OCI-M1 (cell line): ENCODE results near the gene ZNF462.

ENCODE experiments used
- DNase-seq: peaks from one replicate; lab custom pipeline; 2025; lab: John Stamatoyannopoulos, UW

Gene ZNF462

DNA sequence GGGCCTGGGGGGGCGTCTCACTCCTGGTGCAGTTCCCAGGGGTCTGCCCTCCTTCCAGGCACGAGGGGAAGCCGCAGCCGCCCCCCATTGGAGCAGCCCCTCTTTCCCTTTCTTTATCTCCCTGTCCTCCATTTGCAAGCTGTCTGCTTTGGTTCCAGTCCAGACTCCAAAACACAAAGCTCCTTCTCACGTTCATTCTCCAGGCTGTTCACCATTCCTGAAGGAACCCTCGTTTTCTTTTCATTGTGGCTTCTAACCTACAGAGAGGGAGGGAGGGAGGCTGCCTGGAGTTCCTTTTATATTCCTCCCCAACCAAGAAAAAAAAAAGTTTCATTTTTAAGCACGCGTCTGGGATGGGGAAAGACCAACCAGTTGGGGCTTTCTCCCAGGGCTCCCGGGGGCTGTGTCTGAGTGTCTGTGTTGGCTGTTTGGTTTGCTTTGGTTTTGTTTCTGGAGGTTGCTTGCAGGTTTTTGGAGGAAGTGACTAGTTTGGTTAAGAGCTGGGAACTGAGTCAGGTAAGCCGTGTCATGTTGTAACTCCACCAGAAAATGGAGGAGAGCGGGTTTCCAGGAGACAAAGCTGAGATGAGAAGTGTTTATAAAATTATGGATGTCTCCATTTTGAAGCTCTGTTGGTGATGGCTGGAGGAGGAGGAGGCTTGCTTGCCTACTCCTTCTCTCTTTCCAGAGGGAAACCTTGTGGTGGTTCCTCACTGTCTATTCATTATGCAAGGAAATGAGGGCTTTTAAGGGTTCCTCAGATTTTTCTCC is 1.6 kb downstream of the ZNF462 start:
- DNase-seq: peak; percentile 56

- no peak for DNase-seq
These were observed 3.3 kb downstream of the ZNF462 start for GRCh38 chr9:106866243-106866642.

- DNase-seq: no peak
These were observed 4.3 kb downstream of the ZNF462 start for GRCh38 chr9:106867286-106867685.

DNA sequence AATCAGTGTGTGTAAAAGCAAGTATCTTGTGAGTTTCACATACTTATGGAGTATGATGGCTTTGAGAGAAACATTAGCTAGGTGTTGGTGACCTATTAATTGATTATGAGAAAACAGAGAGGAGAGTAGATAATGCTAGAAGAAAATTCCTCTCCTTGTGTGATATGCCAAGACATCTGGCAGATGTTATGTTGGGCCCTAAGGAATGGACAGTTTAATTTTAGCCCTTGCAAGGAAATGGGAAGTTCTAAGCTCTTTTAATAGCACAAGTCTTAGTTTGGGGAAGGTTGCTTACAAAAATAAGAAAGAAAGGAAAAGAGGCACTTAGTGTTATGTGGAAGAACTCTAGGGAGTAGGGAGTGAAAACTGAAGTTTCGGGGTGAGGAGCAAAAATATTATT is 5.1 kb downstream of the ZNF462 start:
- DNase-seq: no peak

- no peak for DNase-seq
These were observed 5.6 kb downstream of the ZNF462 start for GRCh38 chr9:106868565-106868964.

GRCh38 chr9:106869028-106869427 is 6.1 kb downstream of the ZNF462 start:
- no peak for DNase-seq

DNA sequence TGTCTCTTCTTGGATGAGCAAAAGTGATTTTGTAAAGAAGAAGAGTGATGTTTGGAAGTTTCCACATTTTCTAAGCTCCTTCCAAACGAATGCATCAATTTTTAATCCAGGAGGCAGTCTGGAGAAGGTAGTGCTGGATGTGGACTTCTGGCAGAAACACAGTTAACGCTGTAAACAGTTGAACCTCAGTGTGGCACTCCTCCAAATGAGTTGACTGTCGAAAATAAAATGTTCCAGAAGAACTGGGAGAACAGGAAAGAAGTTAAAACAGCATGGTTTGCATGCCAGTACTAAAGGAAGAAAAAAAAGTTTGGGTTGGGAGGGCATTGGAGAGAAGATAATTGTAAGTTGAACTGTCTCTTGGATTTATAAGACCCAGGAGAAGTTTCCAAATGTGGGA is 6.5 kb downstream of the ZNF462 start:
- DNase-seq: no peak

- no peak for DNase-seq
These were observed 9.7 kb downstream of the ZNF462 start for GRCh38 chr9:106872641-106873040.

GRCh38 chr9:106874031-106874430 is 11.1 kb downstream of the ZNF462 start:
- DNase-seq: no peak

DNA sequence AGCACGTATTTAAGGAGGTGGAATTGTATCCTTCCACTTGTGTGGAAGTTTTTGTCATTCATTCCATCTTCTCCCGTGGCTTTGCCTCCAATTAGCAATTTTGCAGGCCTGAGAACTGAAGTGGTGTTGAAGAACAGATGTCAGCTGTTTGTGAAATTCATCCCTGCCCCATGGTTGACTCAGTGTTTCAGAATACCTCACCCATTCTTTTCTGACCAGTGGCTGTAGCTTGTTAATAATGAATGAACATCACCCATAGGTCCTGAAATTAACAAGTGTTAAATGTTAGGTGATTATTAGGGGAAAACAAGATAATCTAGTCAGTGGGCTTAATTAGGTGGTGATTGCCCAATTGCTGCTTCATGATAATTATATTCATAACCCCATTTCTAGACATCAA is 11.7 kb downstream of the ZNF462 start:
- no peak for DNase-seq

DNA sequence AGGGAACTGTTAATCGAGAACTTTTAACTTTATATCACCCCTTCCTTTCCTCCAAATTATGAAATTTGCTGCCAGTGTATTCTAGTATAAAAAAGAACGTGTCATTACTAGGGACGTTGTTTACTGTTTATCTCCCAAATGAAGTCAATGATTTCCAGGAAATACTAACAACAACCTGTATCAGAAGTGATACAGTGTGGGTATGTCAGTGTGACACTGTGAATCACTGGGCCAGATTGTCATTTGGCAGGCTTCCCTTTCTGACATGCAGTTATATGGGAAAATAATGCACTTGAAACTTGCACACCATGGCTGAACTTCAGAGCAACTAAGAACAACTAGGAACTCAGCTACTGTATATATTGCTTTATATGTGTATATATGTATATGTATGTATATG is 12.6 kb downstream of the ZNF462 start:
- peak; percentile 32 for DNase-seq

DNA sequence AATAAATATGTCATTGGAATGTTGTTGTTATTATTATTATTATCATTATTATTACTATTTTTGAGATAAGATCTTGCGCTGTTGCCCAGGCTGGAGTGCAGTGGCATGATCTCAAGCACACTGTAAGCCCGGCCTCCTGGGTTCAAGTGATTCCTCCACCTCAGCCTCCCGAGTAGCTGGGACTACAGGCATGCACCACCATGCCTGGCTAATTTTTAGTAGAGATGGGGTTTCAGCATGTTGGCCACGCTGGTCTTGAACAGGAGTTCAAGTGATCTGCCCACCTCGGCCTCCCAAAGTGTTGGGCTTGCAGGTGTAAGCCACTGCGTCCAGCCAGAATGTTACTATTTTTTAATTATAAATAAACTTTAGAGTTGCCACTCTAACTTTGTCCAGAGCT is 14.4 kb downstream of the ZNF462 start:
- no peak for DNase-seq

GRCh38 chr9:106878081-106878837 is 15.3 kb downstream of the ZNF462 start:
- no peak for DNase-seq

GRCh38 chr9:106878934-106879333 is 16.0 kb downstream of the ZNF462 start:
- no peak for DNase-seq

DNA sequence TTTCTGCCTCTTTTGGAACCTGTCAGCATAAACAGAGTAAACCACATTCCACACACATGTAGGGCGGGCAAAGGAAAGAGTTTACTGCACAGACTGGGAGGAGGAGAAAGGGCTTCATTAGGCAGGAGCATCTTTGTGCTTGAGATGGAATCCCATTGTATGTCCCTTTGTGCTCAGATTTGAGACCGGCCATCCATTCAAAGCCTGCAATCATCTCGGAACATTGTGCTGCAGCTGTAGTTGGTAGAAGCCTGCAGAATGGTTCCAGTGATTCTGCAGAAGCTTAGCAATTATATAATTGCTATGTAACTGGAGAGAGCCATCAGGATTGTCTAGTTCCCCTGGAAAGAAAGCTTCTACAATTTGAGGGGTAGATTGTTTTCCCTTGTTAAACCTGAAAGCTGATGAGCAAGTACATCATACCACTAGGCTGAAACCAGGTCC is 16.5 kb downstream of the ZNF462 start:
- DNase-seq: no peak

- DNase-seq: no peak
These were observed 17.1 kb downstream of the ZNF462 start for GRCh38 chr9:106880081-106880480.

- no peak for DNase-seq
These were observed 17.9 kb downstream of the ZNF462 start for GRCh38 chr9:106880863-106881262.

- no peak for DNase-seq
These were observed 20.1 kb downstream of the ZNF462 start for GRCh38 chr9:106883030-106883429.

DNA sequence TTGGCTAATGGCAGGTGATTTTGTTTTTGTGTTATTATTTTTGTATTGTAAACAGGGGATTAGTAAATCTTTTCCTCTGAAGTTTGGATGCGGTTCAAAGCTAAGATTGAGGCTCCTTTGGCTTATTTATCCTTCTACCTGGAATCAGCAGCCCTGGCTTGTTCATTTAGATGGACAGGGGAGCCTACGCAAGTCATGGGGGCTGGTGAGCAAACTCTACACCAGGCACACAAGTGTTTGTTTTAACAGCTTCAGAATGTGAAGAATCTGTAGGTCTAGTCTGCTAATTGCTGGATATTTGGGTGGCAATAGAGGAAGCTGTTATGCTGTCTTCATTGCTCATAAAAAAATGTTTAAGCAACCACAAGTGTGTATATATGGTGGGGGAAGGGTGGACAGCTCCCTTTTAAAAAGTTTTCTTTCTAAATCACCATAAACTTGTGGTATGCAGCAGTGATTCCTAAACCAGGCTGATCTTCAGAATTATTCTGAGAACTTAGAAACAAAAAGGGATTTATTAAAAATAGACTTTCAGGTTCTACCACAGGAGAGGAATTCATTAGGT is 20.7 kb downstream of the ZNF462 start:
- DNase-seq: no peak

DNA sequence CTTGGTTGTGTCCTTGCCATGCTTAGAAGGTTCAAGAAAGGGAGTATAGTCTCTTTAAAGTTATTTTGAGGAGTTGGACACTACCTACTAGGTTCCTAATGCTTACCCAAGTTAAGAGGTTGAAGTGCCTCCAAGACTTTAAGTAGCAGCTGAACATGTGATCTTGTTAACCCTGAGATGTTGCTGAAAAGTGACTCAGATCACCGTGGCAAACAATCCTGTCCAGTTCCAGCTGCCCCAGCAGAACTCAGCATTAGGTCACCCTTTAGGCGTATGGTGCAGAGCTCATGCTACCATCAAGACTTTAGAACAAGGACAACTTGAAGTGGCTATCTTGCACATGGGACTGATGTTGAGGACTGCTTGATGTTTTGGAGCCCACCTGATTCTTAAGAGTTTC is 22.5 kb downstream of the ZNF462 start:
- DNase-seq: no peak

- DNase-seq: no peak
These were observed 23.4 kb downstream of the ZNF462 start for GRCh38 chr9:106886111-106887046.

DNA sequence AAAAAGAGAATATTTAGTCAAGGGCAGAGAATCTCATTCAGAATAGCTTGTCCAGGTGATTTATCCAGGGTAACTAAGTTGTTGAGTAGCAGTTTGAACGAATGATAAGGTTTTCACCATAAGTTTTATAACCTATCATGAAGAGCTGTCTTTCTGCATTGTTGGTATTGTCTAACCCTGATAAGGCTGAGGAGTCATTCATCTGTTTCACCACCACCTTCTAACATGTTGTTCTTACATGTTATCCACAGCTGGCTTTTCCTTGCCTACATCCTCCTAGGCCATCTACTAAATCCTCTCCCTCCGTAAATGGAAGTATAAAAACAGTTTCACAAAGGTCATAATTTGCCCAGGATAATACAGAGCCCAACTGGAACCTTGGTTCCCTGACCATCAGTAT is 24.1 kb downstream of the ZNF462 start:
- DNase-seq: peak; percentile 15
